ENCODE measurements around the gene USPL1.

Gene USPL1

GRCh38 chr13:30617315-30618185 is at the start of gene USPL1:
Gene USPL1 (plus strand): TSS chr13:30617920. CDS start chr13:30621141, 3,221 bp downstream.
- Histone ChIP-seq H3K9ac (ENCODE audit: low read length) (peak within 1 kb of the TSS; percentile 92), H3K27me3 (ENCODE audit: control insufficient read depth, insufficient read depth, low read length) (no peaks in the 10 kb centered on the region), H3K4me1 (ENCODE audit: control insufficient read depth, insufficient read depth, low read length) (peaks cover 6% of the 10 kb centered on the region; the same call in 1 of the 2 replicates), H3K27ac (ENCODE audit: low read depth, low read length) (peak within 1 kb of the TSS; percentile 84), H3K4me3 (ENCODE audit: low read depth, low read length) (peak within 1 kb of the TSS; percentile 82), H3K9me3 (ENCODE audit: control insufficient read depth, insufficient read depth, low read depth, low read length) (no peaks in the 10 kb centered on the region), H3K36me3 (ENCODE audit: control insufficient read depth, insufficient read depth, low read length) (peaks cover 3% of the 10 kb centered on the region)

- H3K27ac ChIP-seq (ENCODE audit: low read depth, low read length), result no peak overlapping the region
These were observed 47.7 kb upstream of the USPL1 start for GRCh38 chr13:30569901-30570576.

GRCh38 chr13:30570691-30571090 is 47.0 kb upstream of the USPL1 start:
- Histone ChIP-seq H3K4me3 (ENCODE audit: low read depth, low read length) (no peak overlapping the region), H3K27me3 (ENCODE audit: control insufficient read depth, insufficient read depth, low read length) (no peaks in the 10 kb centered on the region), H3K9me3 (ENCODE audit: control insufficient read depth, insufficient read depth, low read depth, low read length) (no peaks in the 10 kb centered on the region), H3K9ac (ENCODE audit: low read length) (no peak overlapping the region), H3K27ac (ENCODE audit: low read depth, low read length) (no peak overlapping the region), H3K36me3 (ENCODE audit: control insufficient read depth, insufficient read depth, low read length) (no peaks in the 10 kb centered on the region), H3K4me1 (ENCODE audit: control insufficient read depth, insufficient read depth, low read length) (peaks cover 21% of the 10 kb centered on the region)

More at GRCh38 chr13:30569901-30570576, 47.7 kb upstream of the USPL1 start:
- no peak overlapping the region for H3K9ac ChIP-seq (ENCODE audit: low read length)
- peaks cover 26% of the 10 kb centered on the region for H3K4me1 ChIP-seq (ENCODE audit: control insufficient read depth, insufficient read depth, low read length)
- H3K36me3 ChIP-seq (ENCODE audit: control insufficient read depth, insufficient read depth, low read length), result no peaks in the 10 kb centered on the region
- H3K4me3 ChIP-seq (ENCODE audit: low read depth, low read length), result no peak overlapping the region
- H3K27me3 ChIP-seq (ENCODE audit: control insufficient read depth, insufficient read depth, low read length), result no peaks in the 10 kb centered on the region
- no peaks in the 10 kb centered on the region for H3K9me3 ChIP-seq (ENCODE audit: control insufficient read depth, insufficient read depth, low read depth, low read length)

GRCh38 chr13:30572859-30573275 is 44.9 kb upstream of the USPL1 start:
- Histone ChIP-seq H3K27ac (ENCODE audit: low read depth, low read length) (no peak overlapping the region), H3K36me3 (ENCODE audit: control insufficient read depth, insufficient read depth, low read length) (no peaks in the 10 kb centered on the region), H3K27me3 (ENCODE audit: control insufficient read depth, insufficient read depth, low read length) (no peaks in the 10 kb centered on the region), H3K4me1 (ENCODE audit: control insufficient read depth, insufficient read depth, low read length) (peaks cover 19% of the 10 kb centered on the region), H3K4me3 (ENCODE audit: low read depth, low read length) (no peak overlapping the region), H3K9me3 (ENCODE audit: control insufficient read depth, insufficient read depth, low read depth, low read length) (no peaks in the 10 kb centered on the region), H3K9ac (ENCODE audit: low read length) (no peak overlapping the region)

- Histone ChIP-seq H3K4me3 (ENCODE audit: low read depth, low read length) (no peak overlapping the region), H3K27me3 (ENCODE audit: control insufficient read depth, insufficient read depth, low read length) (no peaks in the 10 kb centered on the region), H3K9me3 (ENCODE audit: control insufficient read depth, insufficient read depth, low read depth, low read length) (no peaks in the 10 kb centered on the region), H3K9ac (ENCODE audit: low read length) (no peak overlapping the region), H3K27ac (ENCODE audit: low read depth, low read length) (no peak overlapping the region), H3K4me1 (ENCODE audit: control insufficient read depth, insufficient read depth, low read length) (peaks cover 15% of the 10 kb centered on the region), H3K36me3 (ENCODE audit: control insufficient read depth, insufficient read depth, low read length) (no peaks in the 10 kb centered on the region)
These were observed 41.2 kb upstream of the USPL1 start for GRCh38 chr13:30576528-30576927.

- Histone ChIP-seq H3K36me3 (ENCODE audit: control insufficient read depth, insufficient read depth, low read length) (no peaks in the 10 kb centered on the region), H3K9ac (ENCODE audit: low read length) (no peak overlapping the region), H3K4me3 (ENCODE audit: low read depth, low read length) (no peak overlapping the region), H3K4me1 (ENCODE audit: control insufficient read depth, insufficient read depth, low read length) (peaks cover 15% of the 10 kb centered on the region), H3K27me3 (ENCODE audit: control insufficient read depth, insufficient read depth, low read length) (no peaks in the 10 kb centered on the region), H3K27ac (ENCODE audit: low read depth, low read length) (no peak overlapping the region), H3K9me3 (ENCODE audit: control insufficient read depth, insufficient read depth, low read depth, low read length) (no peaks in the 10 kb centered on the region)
These were observed 40.3 kb upstream of the USPL1 start for GRCh38 chr13:30577401-30577852.

- Histone ChIP-seq H3K9ac (ENCODE audit: low read length) (no peak overlapping the region), H3K36me3 (ENCODE audit: control insufficient read depth, insufficient read depth, low read length) (no peaks in the 10 kb centered on the region), H3K9me3 (ENCODE audit: control insufficient read depth, insufficient read depth, low read depth, low read length) (no peaks in the 10 kb centered on the region), H3K4me1 (ENCODE audit: control insufficient read depth, insufficient read depth, low read length) (peaks cover 8% of the 10 kb centered on the region), H3K27ac (ENCODE audit: low read depth, low read length) (no peak overlapping the region), H3K4me3 (ENCODE audit: low read depth, low read length) (no peak overlapping the region), H3K27me3 (ENCODE audit: control insufficient read depth, insufficient read depth, low read length) (no peaks in the 10 kb centered on the region)
These were observed 36.7 kb upstream of the USPL1 start for GRCh38 chr13:30580852-30581502.

GRCh38 chr13:30581582-30581981 is 36.1 kb upstream of the USPL1 start:
- Histone ChIP-seq H3K27ac (ENCODE audit: low read depth, low read length) (no peak overlapping the region), H3K9me3 (ENCODE audit: control insufficient read depth, insufficient read depth, low read depth, low read length) (no peaks in the 10 kb centered on the region), H3K27me3 (ENCODE audit: control insufficient read depth, insufficient read depth, low read length) (no peaks in the 10 kb centered on the region), H3K36me3 (ENCODE audit: control insufficient read depth, insufficient read depth, low read length) (no peaks in the 10 kb centered on the region), H3K9ac (ENCODE audit: low read length) (no peak overlapping the region), H3K4me3 (ENCODE audit: low read depth, low read length) (no peak overlapping the region), H3K4me1 (ENCODE audit: control insufficient read depth, insufficient read depth, low read length) (peaks cover 8% of the 10 kb centered on the region)

GRCh38 chr13:30584051-30584731 is 33.5 kb upstream of the USPL1 start:
- Histone ChIP-seq H3K9ac (ENCODE audit: low read length) (no peak overlapping the region), H3K27me3 (ENCODE audit: control insufficient read depth, insufficient read depth, low read length) (no peaks in the 10 kb centered on the region), H3K4me1 (ENCODE audit: control insufficient read depth, insufficient read depth, low read length) (peaks cover 8% of the 10 kb centered on the region)

GRCh38 chr13:30585748-30586262 is 31.9 kb upstream of the USPL1 start:
- no peaks in the 10 kb centered on the region for H3K36me3 ChIP-seq (ENCODE audit: control insufficient read depth, insufficient read depth, low read length)
- no peaks in the 10 kb centered on the region for H3K27me3 ChIP-seq (ENCODE audit: control insufficient read depth, insufficient read depth, low read length)
- H3K4me3 ChIP-seq (ENCODE audit: low read depth, low read length), result no peak overlapping the region
- H3K4me1 ChIP-seq (ENCODE audit: control insufficient read depth, insufficient read depth, low read length), result peaks cover 6% of the 10 kb centered on the region
- no peak overlapping the region for H3K9ac ChIP-seq (ENCODE audit: low read length)
- no peak overlapping the region for H3K27ac ChIP-seq (ENCODE audit: low read depth, low read length)
- H3K9me3 ChIP-seq (ENCODE audit: control insufficient read depth, insufficient read depth, low read depth, low read length), result no peaks in the 10 kb centered on the region

More at GRCh38 chr13:30584051-30584731, 33.5 kb upstream of the USPL1 start:
- no peaks in the 10 kb centered on the region for H3K36me3 ChIP-seq (ENCODE audit: control insufficient read depth, insufficient read depth, low read length)
- H3K27ac ChIP-seq (ENCODE audit: low read depth, low read length), result no peak overlapping the region
- no peak overlapping the region for H3K4me3 ChIP-seq (ENCODE audit: low read depth, low read length)
- no peaks in the 10 kb centered on the region for H3K9me3 ChIP-seq (ENCODE audit: control insufficient read depth, insufficient read depth, low read depth, low read length)
